ENCODE data around the gene EIF5. TPM values are rescaled to one million over a fixed set of nuclear protein-coding genes. Genes with fewer than 3 reads are reported as not detected.

Gene EIF5
- total and polyA plus RNA-seq, 3 donors from 2014 or later = 308 to 366 (median 309) TPM

DNA sequence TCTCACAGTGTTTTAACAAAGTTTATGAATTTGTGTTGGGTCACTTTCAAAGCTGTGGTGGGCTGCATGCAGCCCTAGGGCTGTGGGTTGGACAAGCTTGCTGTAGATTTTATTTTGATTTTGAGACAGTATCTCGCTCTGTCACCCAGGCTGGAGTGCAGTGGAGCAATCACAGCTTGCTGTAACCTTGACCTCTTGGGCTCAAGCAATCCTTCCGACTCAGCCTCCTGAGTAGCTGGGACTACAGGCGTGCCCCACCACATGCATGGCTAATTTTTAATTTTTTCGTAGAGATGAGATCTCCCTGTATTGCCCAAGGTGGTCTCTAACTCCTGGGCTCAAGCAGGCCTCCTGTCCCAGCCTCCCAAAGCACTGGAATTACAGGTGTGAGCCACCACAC lies 56.6 kb downstream of the EIF5 start:
- intact Hi-C loops (cut with DNase I; ENCODE audit: low total_unique reads) = no loop called here
- no peak for DNase-seq
- H3K36me3 ChIP-seq (ENCODE audit: low read depth, missing control alignments) = no peaks in the 10 kb centered on the region
- peaks cover 66% of the 10 kb centered on the region for H3K4me1 ChIP-seq
- H3K9me3 ChIP-seq = no peaks in the 10 kb centered on the region
- H3K27ac ChIP-seq = peak overlapping the region in 1 of 2 donors; percentile 44
- WGBS, 2 donors = 39 to 85% methylated on average over 3 to 4 of the region's 4 CpGs
- H3K27me3 ChIP-seq = no peaks in the 10 kb centered on the region
- H3K4me3 ChIP-seq = no peak overlapping the region
- TF ChIP-seq, protein P1, sequence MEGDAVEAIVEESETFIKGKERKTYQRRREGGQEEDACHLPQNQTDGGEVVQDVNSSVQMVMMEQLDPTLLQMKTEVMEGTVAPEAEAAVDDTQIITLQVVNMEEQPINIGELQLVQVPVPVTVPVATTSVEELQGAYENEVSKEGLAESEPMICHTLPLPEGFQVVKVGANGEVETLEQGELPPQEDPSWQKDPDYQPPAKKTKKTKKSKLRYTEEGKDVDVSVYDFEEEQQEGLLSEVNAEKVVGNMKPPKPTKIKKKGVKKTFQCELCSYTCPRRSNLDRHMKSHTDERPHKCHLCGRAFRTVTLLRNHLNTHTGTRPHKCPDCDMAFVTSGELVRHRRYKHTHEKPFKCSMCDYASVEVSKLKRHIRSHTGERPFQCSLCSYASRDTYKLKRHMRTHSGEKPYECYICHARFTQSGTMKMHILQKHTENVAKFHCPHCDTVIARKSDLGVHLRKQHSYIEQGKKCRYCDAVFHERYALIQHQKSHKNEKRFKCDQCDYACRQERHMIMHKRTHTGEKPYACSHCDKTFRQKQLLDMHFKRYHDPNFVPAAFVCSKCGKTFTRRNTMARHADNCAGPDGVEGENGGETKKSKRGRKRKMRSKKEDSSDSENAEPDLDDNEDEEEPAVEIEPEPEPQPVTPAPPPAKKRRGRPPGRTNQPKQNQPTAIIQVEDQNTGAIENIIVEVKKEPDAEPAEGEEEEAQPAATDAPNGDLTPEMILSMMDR (IDR thresholded peaks at IDR 0.05) = no peak
- TF ChIP-seq POLR2A (IDR thresholded peaks at IDR 0.05) = no peak

DNA sequence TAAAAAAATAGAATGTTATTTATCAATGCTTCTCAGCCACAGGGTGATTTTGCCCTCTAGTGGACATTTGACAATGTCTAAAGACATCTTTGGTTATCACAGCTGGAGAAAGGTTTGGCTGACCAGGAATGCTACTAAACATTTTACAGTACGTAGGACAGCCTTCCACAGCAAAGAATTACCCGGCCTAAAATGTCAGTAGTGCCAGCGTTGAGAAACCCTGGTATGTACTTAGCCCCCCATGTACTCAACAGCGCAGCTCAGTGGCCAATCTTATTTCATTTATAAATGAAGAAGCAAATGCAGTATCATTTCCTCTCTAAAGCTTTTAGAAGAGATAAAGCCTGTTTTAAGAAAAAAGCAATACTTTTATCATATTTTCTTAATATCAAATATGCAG lies 57.0 kb downstream of the EIF5 start:
- TF ChIP-seq POLR2A (IDR thresholded peaks at IDR 0.05) = no peak
- TF ChIP-seq, protein P1 (IDR thresholded peaks at IDR 0.05) = peak; percentile 51 to 69 (median 57)
- Histone ChIP-seq H3K9me3 (no peaks in the 10 kb centered on the region), H3K4me1 (peaks cover 71% of the 10 kb centered on the region), H3K27me3 (no peaks in the 10 kb centered on the region), H3K36me3 (ENCODE audit: low read depth, missing control alignments) (no peaks in the 10 kb centered on the region), H3K4me3 (no peak overlapping the region), H3K27ac (peak overlapping the region in 1 of 2 donors; percentile 44)
- WGBS, 2 donors = 31 to 41% methylated on average over 4 of the region's 4 CpGs
- DNase-seq = no peak
- intact Hi-C loops (cut with DNase I; ENCODE audit: low total_unique reads) = no loop called here

GRCh38 chr14:103392106-103392505 lies 58.1 kb downstream of the EIF5 start:
- no peak for DNase-seq
- TF ChIP-seq, protein P1 (IDR thresholded peaks at IDR 0.05) = no peak
- TF ChIP-seq POLR2A (IDR thresholded peaks at IDR 0.05) = no peak
- intact Hi-C loops (cut with DNase I; ENCODE audit: low total_unique reads) = no loop called here
- H3K9me3 ChIP-seq = no peaks in the 10 kb centered on the region
- H3K4me3 ChIP-seq = no peak overlapping the region
- H3K36me3 ChIP-seq (ENCODE audit: low read depth, missing control alignments) = no peaks in the 10 kb centered on the region
- peak overlapping the region; percentile 42 to 79 for H3K27ac ChIP-seq
- peaks cover 75% of the 10 kb centered on the region for H3K4me1 ChIP-seq
- WGBS, 2 donors = 68 to 73% methylated on average over 5 of the region's 5 CpGs
- H3K27me3 ChIP-seq = no peaks in the 10 kb centered on the region

- H3K36me3 ChIP-seq (ENCODE audit: low read depth, missing control alignments) = no peaks in the 10 kb centered on the region
- no peak for DNase-seq
- H3K4me1 ChIP-seq = peaks cover 72% of the 10 kb centered on the region
- intact Hi-C loops (cut with DNase I; ENCODE audit: low total_unique reads) = no loop called here
- H3K4me3 ChIP-seq = no peak overlapping the region
- H3K9me3 ChIP-seq = no peaks in the 10 kb centered on the region
- 93 to 94% methylated on average over 8 of the region's 8 CpGs for WGBS, 2 donors
- H3K27ac ChIP-seq = peak overlapping the region in 1 of 2 donors; percentile 79
- TF ChIP-seq POLR2A (IDR thresholded peaks at IDR 0.05) = no peak
- TF ChIP-seq, protein P1 (IDR thresholded peaks at IDR 0.05) = no peak
- H3K27me3 ChIP-seq = no peaks in the 10 kb centered on the region
These were observed 58.5 kb downstream of the EIF5 start for GRCh38 chr14:103392572-103392971.

DNA sequence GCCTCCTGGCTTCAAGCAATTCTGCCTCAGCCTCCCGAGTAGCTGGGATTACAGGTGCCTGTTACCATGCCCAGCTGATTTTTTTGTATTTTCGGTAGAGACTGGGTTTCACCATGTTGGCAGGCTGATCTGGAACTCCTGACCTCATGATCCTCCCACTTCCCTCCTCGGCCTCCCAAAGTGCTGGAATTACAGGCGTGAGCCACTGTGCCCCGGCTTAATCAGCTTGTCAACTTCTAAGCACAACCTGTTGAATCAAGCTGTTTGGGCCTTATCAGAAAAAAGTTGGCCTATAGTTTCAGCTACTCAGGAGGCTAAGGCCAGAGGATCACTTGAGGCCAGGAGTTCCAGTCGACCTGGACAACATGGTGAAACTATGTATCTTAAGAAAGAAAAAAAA lies 59.0 kb downstream of the EIF5 start:
- H3K4me3 ChIP-seq = no peak overlapping the region
- no peak for DNase-seq
- intact Hi-C loops (cut with DNase I; ENCODE audit: low total_unique reads) = no loop called here
- no peaks in the 10 kb centered on the region for H3K36me3 ChIP-seq (ENCODE audit: low read depth, missing control alignments)
- WGBS, 2 donors = 36 to 38% methylated on average over 6 of the region's 6 CpGs
- no peaks in the 10 kb centered on the region for H3K9me3 ChIP-seq
- no peaks in the 10 kb centered on the region for H3K27me3 ChIP-seq
- TF ChIP-seq POLR2A (IDR thresholded peaks at IDR 0.05) = no peak
- TF ChIP-seq, protein P1 (IDR thresholded peaks at IDR 0.05) = no peak
- peak overlapping the region; percentile 51 to 79 for H3K27ac ChIP-seq
- peaks cover 71% of the 10 kb centered on the region for H3K4me1 ChIP-seq
